ENCODE data around the gene WIPI1. TPM values are rescaled to one million over a fixed set of nuclear protein-coding genes. Genes with fewer than 3 reads are reported as not detected.
A peak's percentile ranks its signal among the peaks of the same experiment; 100 is the strongest.

The WIPI1 gene, protein sequence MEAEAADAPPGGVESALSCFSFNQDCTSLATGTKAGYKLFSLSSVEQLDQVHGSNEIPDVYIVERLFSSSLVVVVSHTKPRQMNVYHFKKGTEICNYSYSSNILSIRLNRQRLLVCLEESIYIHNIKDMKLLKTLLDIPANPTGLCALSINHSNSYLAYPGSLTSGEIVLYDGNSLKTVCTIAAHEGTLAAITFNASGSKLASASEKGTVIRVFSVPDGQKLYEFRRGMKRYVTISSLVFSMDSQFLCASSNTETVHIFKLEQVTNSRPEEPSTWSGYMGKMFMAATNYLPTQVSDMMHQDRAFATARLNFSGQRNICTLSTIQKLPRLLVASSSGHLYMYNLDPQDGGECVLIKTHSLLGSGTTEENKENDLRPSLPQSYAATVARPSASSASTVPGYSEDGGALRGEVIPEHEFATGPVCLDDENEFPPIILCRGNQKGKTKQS
- 49.4 to 70.8 TPM (median 62.3 TPM) in 3 replicates for polyA plus RNA-seq
- 33.8 TPM for polyA plus RNA-seq (2011; ENCODE audit: low read depth)
- 70.0 and 96.5 TPM in 2 replicates for polyA plus RNA-seq (2011; cell fraction: cytosol; rRNA removed)
- 56.3 and 58.3 TPM in 2 replicates for polyA plus RNA-seq (2011; cell fraction: nucleus; rRNA removed)
- 40.6 and 53.5 TPM in 2 replicates for polyA plus RNA-seq (2012; ENCODE audit: low replicate concordance)
- 45.2 to 76.6 TPM (median 65.1 TPM) in 3 replicates for polyA minus RNA-seq
- polyA minus RNA-seq (2011; cell fraction: cytosol; rRNA and poly(A)+ RNA removed): 67.3 TPM
- polyA minus RNA-seq (2011; cell fraction: nucleus; rRNA and poly(A)+ RNA removed): 30.0 and 44.5 TPM in 2 replicates

GRCh38 chr17:68457168-68457538, at the start of gene WIPI1:
Gene WIPI1, minus strand, starts transcription at chr17:68457496. Its CDS starts 75 bp downstream, at chr17:68457421.
- Histone ChIP-seq H4K20me1 (ENCODE audit: control insufficient read depth, extremely low read depth, insufficient read depth, low read length) (no peaks in the 10 kb centered on the region), H3K27ac (ENCODE audit: control insufficient read depth, insufficient read depth, low read length) (peak within 1 kb of the TSS; percentile 77), H3K79me2 (ENCODE audit: control insufficient read depth, insufficient read depth, low read length) (peaks cover 9% of the 10 kb centered on the region), H2AFZ (ENCODE audit: control insufficient read depth, low read length) (peak within 1 kb of the TSS; percentile 80), H3K4me2 (ENCODE audit: control insufficient read depth, extremely low read depth, insufficient read depth, low read depth, low read length) (peak within 1 kb of the TSS; percentile 88), H3K27me3 (ENCODE audit: control insufficient read depth, extremely low read depth, insufficient read depth, low read length) (no peaks in the 10 kb centered on the region), H3K9me3 (ENCODE audit: control insufficient read depth, low read depth, low read length) (no peaks in the 10 kb centered on the region), H3K4me1 (ENCODE audit: control insufficient read depth, extremely low read depth, insufficient read depth, low read length) (peaks cover 40% of the 10 kb centered on the region), H3K9ac (ENCODE audit: control insufficient read depth, extremely low read depth, insufficient read depth, low read length) (peak within 1 kb of the TSS; percentile 84), H3K36me3 (ENCODE audit: control insufficient read depth in 2 of 2, extremely low read depth in 1 of 2, insufficient read depth in 2 of 2, low read length in 2 of 2) (peaks cover 0 to 2% of the 10 kb centered on the region in 2 experiments), H3K4me3 (ENCODE audit: control insufficient read depth in 2 of 3, extremely low read depth in 1 of 3, insufficient read depth in 2 of 3, low read depth in 1 of 3, low read length in 3 of 3) (peak within 1 kb of the TSS; percentile 68 to 81 (median 72)), H3K9me1 (ENCODE audit: control insufficient read depth, extremely low read depth, insufficient read depth, low read length) (no peaks in the 10 kb centered on the region)
- DNase-seq (ENCODE audit: low read depth, low spot score): no peak
- TF ChIP-seq, protein P1, sequence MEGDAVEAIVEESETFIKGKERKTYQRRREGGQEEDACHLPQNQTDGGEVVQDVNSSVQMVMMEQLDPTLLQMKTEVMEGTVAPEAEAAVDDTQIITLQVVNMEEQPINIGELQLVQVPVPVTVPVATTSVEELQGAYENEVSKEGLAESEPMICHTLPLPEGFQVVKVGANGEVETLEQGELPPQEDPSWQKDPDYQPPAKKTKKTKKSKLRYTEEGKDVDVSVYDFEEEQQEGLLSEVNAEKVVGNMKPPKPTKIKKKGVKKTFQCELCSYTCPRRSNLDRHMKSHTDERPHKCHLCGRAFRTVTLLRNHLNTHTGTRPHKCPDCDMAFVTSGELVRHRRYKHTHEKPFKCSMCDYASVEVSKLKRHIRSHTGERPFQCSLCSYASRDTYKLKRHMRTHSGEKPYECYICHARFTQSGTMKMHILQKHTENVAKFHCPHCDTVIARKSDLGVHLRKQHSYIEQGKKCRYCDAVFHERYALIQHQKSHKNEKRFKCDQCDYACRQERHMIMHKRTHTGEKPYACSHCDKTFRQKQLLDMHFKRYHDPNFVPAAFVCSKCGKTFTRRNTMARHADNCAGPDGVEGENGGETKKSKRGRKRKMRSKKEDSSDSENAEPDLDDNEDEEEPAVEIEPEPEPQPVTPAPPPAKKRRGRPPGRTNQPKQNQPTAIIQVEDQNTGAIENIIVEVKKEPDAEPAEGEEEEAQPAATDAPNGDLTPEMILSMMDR (optimal IDR thresholded peaks at IDR 0.05 in 1 of 3, IDR thresholded peaks at IDR 0.05 in 1 of 3, conservative IDR thresholded peaks at IDR 0.05 in 1 of 3; ENCODE audit: extremely low read depth in 1 of 3, insufficient read depth in 2 of 3, low read length in 3 of 3): no peak
- no peak for TF ChIP-seq EZH2 (IDR thresholded peaks at IDR 0.05; ENCODE audit: low read length)
- FAIRE-seq: no peak
- dilution Hi-C loops (cut with MboI; ENCODE audit: extremely low pct_ligation_motif_present, low sequenced_read_pairs): no loop called here

DNA sequence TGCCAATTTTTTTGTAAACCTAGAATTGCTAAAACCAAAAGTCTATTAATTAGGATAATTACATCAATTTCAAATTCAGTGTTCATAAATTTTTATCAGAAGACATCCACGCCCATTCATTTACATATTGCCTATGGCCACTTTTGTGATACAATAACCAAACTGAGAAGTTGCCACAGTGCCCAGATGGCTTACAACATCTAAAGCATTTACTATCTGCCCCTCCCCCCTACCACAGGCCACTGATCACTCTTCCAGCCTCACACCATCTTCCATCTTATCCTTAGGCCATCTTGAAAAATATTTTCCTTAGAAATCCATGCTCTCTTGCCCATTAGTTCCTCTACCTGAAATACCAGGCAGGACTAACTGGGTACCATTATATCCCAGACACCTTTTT, 48.7 kb upstream of the WIPI1 start:
- Histone ChIP-seq H3K27me3 (ENCODE audit: control insufficient read depth, extremely low read depth, insufficient read depth, low read length) (no peaks in the 10 kb centered on the region), H3K9me3 (ENCODE audit: control insufficient read depth, low read depth, low read length) (no peaks in the 10 kb centered on the region), H3K4me3 (ENCODE audit: control insufficient read depth in 2 of 3, extremely low read depth in 1 of 3, insufficient read depth in 2 of 3, low read depth in 1 of 3, low read length in 3 of 3) (no peak overlapping the region), H3K9me1 (ENCODE audit: control insufficient read depth, extremely low read depth, insufficient read depth, low read length) (no peaks in the 10 kb centered on the region), H2AFZ (ENCODE audit: control insufficient read depth, low read length) (no peak overlapping the region), H3K9ac (ENCODE audit: control insufficient read depth, extremely low read depth, insufficient read depth, low read length) (no peak overlapping the region), H3K36me3 (ENCODE audit: control insufficient read depth in 2 of 2, extremely low read depth in 1 of 2, insufficient read depth in 2 of 2, low read length in 2 of 2) (no peaks in the 10 kb centered on the region), H3K4me1 (ENCODE audit: control insufficient read depth, extremely low read depth, insufficient read depth, low read length) (peaks cover 14% of the 10 kb centered on the region), H4K20me1 (ENCODE audit: control insufficient read depth, extremely low read depth, insufficient read depth, low read length) (no peaks in the 10 kb centered on the region), H3K27ac (ENCODE audit: control insufficient read depth, insufficient read depth, low read length) (no peak overlapping the region), H3K4me2 (ENCODE audit: control insufficient read depth, extremely low read depth, insufficient read depth, low read depth, low read length) (no peak overlapping the region), H3K79me2 (ENCODE audit: control insufficient read depth, insufficient read depth, low read length) (no peaks in the 10 kb centered on the region)
- dilution Hi-C loops (cut with MboI; ENCODE audit: extremely low pct_ligation_motif_present, low sequenced_read_pairs): no loop called here
- FAIRE-seq (no peak), DNase-seq (ENCODE audit: low read depth, low spot score) (no peak)
- no peak for TF ChIP-seq EZH2 (IDR thresholded peaks at IDR 0.05; ENCODE audit: low read length)
- TF ChIP-seq, protein P1 (optimal IDR thresholded peaks at IDR 0.05 in 1 of 3, IDR thresholded peaks at IDR 0.05 in 1 of 3, conservative IDR thresholded peaks at IDR 0.05 in 1 of 3; ENCODE audit: extremely low read depth in 1 of 3, insufficient read depth in 2 of 3, low read length in 3 of 3): no peak

Data from keratinocyte (primary cell).